Measurements from ENCODE around the gene XCR1.

Gene XCR1

GRCh38 chr3:45974686-45975085, 52.6 kb downstream of the XCR1 start:
- Histone ChIP-seq H3K79me2 (ENCODE audit: control insufficient read depth, low read length) (no peaks in the 10 kb centered on the region), H3K9me3 (ENCODE audit: control insufficient read depth, insufficient read depth, low read length) (no peaks in the 10 kb centered on the region), H3K27me3 (ENCODE audit: control insufficient read depth, low read length) (no peaks in the 10 kb centered on the region), H3K4me1 (ENCODE audit: control insufficient read depth, low read length) (peaks cover 10% of the 10 kb centered on the region), H3K9me2 (replicated peaks; ENCODE audit: control insufficient read depth, low read length) (no peaks in the 10 kb centered on the region), H3K36me3 (ENCODE audit: control insufficient read depth, low read length) (peaks cover 71% of the 10 kb centered on the region), H3K27ac (ENCODE audit: low read depth, low read length) (no peak overlapping the region), H4K20me1 (ENCODE audit: control insufficient read depth, insufficient read depth, low read depth, low read length) (no peaks in the 10 kb centered on the region), H3F3A (ENCODE audit: control insufficient read depth, insufficient read depth) (peaks cover 5% of the 10 kb centered on the region; the same call in 1 of the 2 replicates), H3K4me2 (ENCODE audit: low read length) (no peak overlapping the region), H3K4me3 (ENCODE audit: low read length) (no peak overlapping the region)
- TF ChIP-seq EZH2phosphoT487 (IDR thresholded peaks at IDR 0.05; ENCODE audit: borderline replicate concordance, low read length): no peak
- TF ChIP-seq CTCF (IDR thresholded peaks at IDR 0.05; ENCODE audit: low read depth, low read length, poor library complexity, severe bottlenecking): no peak

GRCh38 chr3:45972534-45973402, 54.5 kb downstream of the XCR1 start:
- peaks cover 10% of the 10 kb centered on the region for H3K4me1 ChIP-seq (ENCODE audit: control insufficient read depth, low read length)
- no peak overlapping the region for H3K4me2 ChIP-seq (ENCODE audit: low read length)
- no peaks in the 10 kb centered on the region for H4K20me1 ChIP-seq (ENCODE audit: control insufficient read depth, insufficient read depth, low read depth, low read length)
- H3F3A ChIP-seq (ENCODE audit: control insufficient read depth, insufficient read depth): peaks cover 5% of the 10 kb centered on the region; the same call in 1 of the 2 replicates
- H3K27ac ChIP-seq (ENCODE audit: low read depth, low read length): no peak overlapping the region
- no peaks in the 10 kb centered on the region for H3K79me2 ChIP-seq (ENCODE audit: control insufficient read depth, low read length)
- H3K9me2 ChIP-seq (replicated peaks; ENCODE audit: control insufficient read depth, low read length): no peaks in the 10 kb centered on the region
- H3K4me3 ChIP-seq (ENCODE audit: low read length): no peak overlapping the region
- TF ChIP-seq EZH2phosphoT487 (IDR thresholded peaks at IDR 0.05; ENCODE audit: borderline replicate concordance, low read length) (no peak), CTCF (IDR thresholded peaks at IDR 0.05; ENCODE audit: low read depth, low read length, poor library complexity, severe bottlenecking) (no peak)
- H3K27me3 ChIP-seq (ENCODE audit: control insufficient read depth, low read length): no peaks in the 10 kb centered on the region
- peaks cover 73% of the 10 kb centered on the region for H3K36me3 ChIP-seq (ENCODE audit: control insufficient read depth, low read length)
- no peaks in the 10 kb centered on the region for H3K9me3 ChIP-seq (ENCODE audit: control insufficient read depth, insufficient read depth, low read length)

DNA sequence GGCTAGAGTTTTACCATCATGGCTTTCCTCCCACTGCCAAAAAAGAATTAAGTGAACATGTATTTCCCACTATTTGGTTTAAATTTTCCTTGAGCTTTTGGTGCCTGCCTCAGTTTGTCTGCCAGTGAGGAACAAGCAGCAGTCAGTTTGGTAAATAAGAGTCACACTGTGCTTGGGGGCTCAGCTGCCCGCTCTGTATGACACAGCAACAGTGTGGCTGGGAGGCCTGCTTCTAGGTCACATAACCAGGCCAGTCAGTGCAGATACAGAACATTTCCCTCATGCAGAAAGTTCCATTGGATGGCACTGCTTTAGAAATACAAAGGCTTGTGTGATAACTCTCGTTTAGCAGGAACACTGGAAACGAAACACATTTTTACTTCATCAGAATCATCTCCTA, 57.3 kb downstream of the XCR1 start:
- Histone ChIP-seq H3K27ac (ENCODE audit: low read depth, low read length) (no peak overlapping the region), H3K36me3 (ENCODE audit: control insufficient read depth, low read length) (peaks cover 53% of the 10 kb centered on the region), H3K79me2 (ENCODE audit: control insufficient read depth, low read length) (no peaks in the 10 kb centered on the region), H3K4me2 (ENCODE audit: low read length) (no peak overlapping the region), H4K20me1 (ENCODE audit: control insufficient read depth, insufficient read depth, low read depth, low read length) (no peaks in the 10 kb centered on the region), H3K4me1 (ENCODE audit: control insufficient read depth, low read length) (peaks cover 10% of the 10 kb centered on the region), H3K4me3 (ENCODE audit: low read length) (no peak overlapping the region), H3F3A (ENCODE audit: control insufficient read depth, insufficient read depth) (peaks cover 5% of the 10 kb centered on the region; the same call in 1 of the 2 replicates), H3K27me3 (ENCODE audit: control insufficient read depth, low read length) (no peaks in the 10 kb centered on the region), H3K9me3 (ENCODE audit: control insufficient read depth, insufficient read depth, low read length) (no peaks in the 10 kb centered on the region), H3K9me2 (replicated peaks; ENCODE audit: control insufficient read depth, low read length) (no peaks in the 10 kb centered on the region)
- TF ChIP-seq CTCF (IDR thresholded peaks at IDR 0.05; ENCODE audit: low read depth, low read length, poor library complexity, severe bottlenecking) (no peak), EZH2phosphoT487 (IDR thresholded peaks at IDR 0.05; ENCODE audit: borderline replicate concordance, low read length) (no peak)
